ENCODE data around the gene LRRC71.

Gene LRRC71
- long read RNA-seq, donor 1, result 0 reads
- long read RNA-seq, donor 2, result 0 reads
- long read RNA-seq, donor 3, result 0 reads
- long read RNA-seq, donor 4, result 0 reads
- long read RNA-seq, donor 5, result 0 reads
- long read RNA-seq, donor 6, result 0 reads
- long read RNA-seq, donor 7, result 0 reads
- long read RNA-seq, donor 8, partial matches to known transcripts, result 12 of 12 reads
- long read RNA-seq, donor 8, other reads (novel, unspliced or antisense), result 0 of 12 reads

DNA sequence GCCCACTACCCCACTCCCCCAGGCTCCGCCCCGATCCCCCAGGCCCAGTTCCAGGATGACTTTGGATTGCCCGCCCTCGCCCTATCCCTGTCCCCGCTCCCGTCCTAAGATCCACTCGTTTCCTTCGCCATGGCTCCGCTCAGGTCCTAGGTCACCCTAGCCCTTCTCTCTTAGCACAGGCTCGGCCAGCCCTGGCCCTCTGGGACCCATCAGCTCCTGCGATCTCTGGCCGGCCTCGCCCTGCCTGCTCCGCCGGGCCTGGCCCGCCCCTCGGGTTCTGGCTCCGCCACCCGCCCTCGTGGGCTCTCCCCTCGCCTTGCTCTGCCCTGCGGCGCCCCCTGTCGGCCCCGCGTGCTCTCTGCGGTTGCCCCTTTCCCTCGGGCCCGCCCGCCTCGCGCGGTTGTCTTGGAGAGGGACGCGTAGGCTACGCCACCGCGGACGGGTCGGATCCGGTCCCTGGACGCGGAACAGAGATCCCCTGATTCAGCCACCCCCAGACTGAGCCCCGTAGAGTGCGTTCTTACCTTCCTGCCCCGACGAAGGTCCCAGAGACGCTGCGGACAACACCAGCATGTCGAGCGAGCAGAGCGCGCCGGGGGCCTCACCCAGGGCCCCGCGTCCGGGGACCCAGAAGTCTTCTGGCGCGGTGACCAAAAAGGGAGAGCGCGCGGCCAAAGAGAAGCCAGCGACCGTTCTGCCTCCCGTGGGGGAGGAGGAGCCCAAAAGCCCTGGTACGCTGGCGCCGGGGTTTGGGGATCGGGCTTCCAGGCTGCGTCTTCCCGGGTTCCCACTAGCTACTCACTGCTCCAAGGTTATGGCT lies at the start of gene LRRC71:
TSS of gene LRRC71 (plus strand) at position 400 of the 820 bp plus-strand sequence. CDS start at position 572, 172 bp downstream.
- peak; percentile 87 for DNase-seq

DNA sequence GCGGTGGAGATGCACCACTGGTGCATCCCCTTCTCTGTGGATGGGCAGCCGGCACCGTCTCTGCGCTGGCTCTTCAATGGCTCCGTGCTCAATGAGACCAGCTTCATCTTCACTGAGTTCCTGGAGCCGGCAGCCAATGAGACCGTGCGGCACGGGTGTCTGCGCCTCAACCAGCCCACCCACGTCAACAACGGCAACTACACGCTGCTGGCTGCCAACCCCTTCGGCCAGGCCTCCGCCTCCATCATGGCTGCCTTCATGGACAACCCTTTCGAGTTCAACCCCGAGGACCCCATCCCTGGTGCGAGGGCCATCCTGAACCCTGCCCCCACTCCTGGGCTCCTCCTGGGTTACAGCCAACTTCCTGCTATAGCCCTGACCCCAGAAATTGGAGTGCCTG lies 46.8 kb upstream of the LRRC71 start:
- DNase-seq, result no peak

DNA sequence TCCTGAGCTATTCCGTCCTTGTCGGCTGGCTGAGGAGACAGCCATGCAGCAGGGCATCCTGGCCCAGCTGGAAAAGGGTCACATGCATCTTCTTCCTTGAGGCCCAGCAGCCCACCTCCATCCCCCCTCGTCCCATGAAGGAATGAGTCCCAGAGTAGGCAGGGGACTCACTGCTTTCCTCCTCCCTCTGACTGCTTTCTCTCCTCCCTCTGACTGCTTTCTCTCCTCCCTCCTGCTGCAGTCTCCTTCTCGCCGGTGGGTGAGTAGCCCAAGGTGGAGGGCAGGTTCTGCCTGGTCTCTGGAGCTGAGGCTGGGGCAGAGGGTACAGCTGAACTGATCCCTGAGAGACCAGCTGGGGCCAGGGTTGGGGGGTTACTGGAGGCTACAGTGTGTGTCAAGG lies 46.3 kb upstream of the LRRC71 start:
- no peak for DNase-seq

GRCh38 chr1:156874572-156875340 lies 45.7 kb upstream of the LRRC71 start:
- DNase-seq, result no peak

DNA sequence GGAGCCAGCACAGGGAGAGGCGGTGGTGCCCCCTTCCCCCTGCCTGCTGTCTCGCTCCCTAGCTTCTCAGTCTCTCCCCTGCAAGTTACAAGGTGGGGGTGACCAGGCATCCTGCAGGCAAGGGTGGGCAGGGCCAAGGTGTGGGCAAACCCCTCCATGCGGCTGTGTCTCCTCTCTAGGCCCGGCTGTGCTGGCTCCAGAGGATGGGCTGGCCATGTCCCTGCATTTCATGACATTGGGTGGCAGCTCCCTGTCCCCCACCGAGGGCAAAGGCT lies 45.2 kb upstream of the LRRC71 start:
- DNase-seq, result no peak

GRCh38 chr1:156876281-156876680 lies 44.2 kb upstream of the LRRC71 start:
- DNase-seq, result no peak

DNA sequence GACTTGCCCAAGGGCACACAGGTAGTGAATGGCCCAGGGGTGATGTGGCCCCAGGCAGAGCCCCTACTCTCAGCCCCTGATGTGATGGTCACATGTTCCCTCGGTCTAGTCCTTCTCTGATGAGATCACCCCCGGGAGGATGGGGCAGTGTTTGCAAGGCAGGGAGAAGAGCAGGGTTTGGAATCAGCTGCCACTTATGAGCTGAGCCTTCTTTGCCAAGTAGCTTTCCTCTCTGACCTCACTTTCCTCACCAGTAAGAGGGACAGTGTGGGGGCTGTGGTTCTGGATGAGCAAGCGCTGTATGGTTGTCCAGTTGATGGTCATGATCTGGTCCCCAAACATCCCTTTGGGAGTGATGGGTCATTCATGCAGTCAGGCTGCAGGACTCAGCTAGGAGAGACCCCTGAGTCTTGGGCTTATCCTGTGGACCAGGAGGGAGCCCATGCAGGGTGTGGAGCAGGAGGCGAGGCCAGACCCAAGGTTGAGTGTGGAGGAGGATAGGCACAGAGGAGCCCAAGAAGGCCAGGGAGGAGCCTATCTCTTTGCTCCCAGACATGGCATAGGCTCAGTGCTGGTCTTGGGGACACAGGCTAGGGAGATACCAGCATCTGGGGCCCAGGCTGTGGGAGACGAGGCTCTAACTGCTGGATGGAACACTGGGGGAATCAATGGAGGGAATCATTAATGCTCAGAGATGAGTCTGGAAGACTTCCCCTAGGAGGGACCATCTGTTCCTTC lies 42.8 kb upstream of the LRRC71 start:
- DNase-seq, result no peak

- no peak for DNase-seq
Measured at GRCh38 chr1:156879876-156880275, 40.6 kb upstream of the LRRC71 start.

- DNase-seq, result no peak
Measured at GRCh38 chr1:156880473-156880872, 40.0 kb upstream of the LRRC71 start.

- no peak for DNase-seq
Measured at GRCh38 chr1:156881101-156881500, 39.3 kb upstream of the LRRC71 start.

DNA sequence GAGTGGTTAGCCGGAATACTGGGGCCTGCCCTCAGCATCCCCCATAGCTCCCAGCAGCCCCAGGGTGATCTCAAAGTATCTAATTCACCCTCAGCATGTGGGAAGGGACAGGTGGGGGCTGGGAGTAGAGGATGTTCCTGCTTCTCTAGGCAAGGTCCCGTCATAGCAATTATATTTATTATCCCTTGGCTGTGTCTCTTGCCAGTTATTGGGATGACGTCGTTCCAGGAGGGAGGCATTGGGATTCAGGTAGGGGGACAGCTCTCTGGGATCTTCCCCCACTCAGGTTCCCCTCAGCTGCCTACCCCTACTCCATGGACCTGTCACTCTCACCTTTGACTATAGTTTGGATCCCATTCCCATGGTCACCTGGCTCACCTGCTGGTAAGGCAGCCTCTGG lies 38.8 kb upstream of the LRRC71 start:
- no peak for DNase-seq

DNA sequence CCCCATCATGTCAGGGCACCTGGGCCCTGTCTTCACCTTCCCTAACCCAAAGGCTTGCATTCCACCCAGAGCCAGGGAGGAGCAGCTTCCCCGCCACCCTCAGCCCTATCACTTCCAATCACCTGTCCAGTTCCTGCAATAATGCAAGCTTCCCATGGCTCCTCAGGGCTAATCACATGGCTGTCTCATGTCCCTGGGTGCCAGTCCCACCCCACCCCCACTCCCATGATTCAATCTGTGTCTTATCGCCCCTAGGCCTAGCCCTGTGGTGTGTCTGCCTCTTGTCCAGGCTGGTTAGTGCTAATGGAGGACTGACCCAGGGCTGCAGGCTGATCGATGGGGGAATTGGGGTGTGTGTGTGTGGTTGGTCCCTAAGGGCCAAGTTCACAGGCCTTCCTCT lies 37.9 kb upstream of the LRRC71 start:
- DNase-seq, result no peak

- DNase-seq, result no peak
Measured at GRCh38 chr1:156883919-156884318, 36.5 kb upstream of the LRRC71 start.

DNA sequence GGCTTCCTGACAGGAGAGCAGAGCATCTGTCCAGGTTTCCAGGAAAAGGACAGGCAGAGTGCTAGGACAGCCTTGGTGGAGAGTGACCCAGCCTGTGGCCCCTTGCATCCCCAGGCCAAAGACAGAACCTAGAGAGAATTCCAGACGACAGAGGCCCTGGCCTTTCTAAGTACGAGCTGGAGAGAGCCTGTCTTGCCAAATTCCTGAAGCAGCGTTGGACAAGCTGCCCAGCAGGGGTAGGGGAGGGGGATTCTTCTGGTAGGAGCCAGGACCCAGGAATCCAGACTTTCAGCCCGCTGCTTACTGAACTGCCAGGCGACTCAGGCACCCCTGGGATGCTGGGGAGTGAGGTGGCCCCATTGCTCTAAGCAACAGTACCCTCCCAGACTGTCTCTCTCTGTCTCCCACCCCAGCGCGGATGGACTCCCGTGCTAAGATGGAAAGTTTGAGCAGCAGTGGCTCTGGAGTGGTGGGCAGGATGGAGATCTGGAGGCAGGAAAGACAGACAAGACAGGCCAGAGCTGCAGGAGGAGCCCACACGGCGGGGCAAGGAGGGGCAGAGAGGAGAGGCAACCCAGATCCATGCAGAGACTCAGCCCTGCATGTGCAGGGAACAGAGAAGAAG lies 35.8 kb upstream of the LRRC71 start:
- no peak for DNase-seq

DNA sequence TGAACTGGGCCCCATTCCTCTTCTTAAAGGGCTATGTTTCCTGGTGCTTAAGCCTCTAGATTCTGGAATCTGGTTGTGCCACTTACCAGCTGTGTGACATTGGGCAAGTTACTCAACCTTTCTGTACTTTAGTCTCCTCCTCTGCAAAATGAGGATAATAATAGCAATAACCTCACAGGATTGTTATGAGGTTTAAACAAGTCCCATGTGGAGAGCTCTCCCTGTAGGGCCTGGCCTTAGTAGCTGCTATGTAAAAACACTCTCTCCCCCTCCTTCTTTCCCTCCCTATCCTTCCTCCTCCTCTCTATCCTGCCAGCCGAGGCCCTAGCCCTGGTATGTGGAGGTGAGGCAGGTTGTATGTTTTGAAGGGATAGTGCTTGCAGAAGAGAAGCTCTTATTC lies 35.1 kb upstream of the LRRC71 start:
- DNase-seq, result no peak

- DNase-seq, result no peak
Measured at GRCh38 chr1:156885880-156886355, 34.5 kb upstream of the LRRC71 start.

DNA sequence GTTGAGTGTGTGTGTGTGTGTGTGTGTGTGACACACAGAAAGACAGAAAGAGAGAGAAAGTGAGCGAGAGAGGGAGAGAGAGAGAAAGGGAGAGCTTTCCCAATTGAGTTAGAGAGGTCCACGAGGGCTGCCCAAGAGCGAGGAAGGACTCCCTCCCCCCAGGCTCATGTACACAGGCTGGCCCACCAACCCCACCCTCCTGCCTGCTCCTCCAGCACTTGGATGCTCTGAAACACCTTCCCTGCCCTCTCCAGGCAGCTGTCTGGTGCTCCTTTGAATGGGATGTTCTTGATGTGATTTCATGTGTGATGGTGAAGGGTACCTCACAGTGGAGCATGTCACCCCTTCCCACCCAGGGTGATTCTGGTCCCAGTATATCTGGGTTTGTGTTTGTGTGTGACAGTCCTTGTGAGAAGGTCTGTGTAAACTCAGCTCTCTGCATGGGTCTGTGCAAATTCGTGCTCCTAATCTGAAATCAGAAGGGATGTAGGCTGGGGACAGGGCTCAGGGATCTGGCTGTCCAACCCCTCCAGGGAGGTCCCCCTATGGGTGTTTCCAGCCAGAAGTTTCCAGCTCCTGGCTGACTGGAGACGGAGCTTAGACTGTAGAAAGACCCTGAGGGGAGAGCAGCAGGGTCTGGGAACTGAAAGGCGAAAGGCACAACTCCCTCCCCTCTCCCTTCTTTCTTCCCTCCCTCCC lies 33.7 kb upstream of the LRRC71 start:
- DNase-seq, result no peak

- no peak for DNase-seq
Measured at GRCh38 chr1:156887317-156887716, 33.1 kb upstream of the LRRC71 start.

- DNase-seq, result no peak
Measured at GRCh38 chr1:156887734-156888133, 32.7 kb upstream of the LRRC71 start.

- peak; percentile 57 for DNase-seq
Measured at GRCh38 chr1:156889802-156890580, 30.4 kb upstream of the LRRC71 start.

Data from right kidney (tissue), 9 donors.